ENCODE measurements around the gene TFDP1.

Gene TFDP1

DNA sequence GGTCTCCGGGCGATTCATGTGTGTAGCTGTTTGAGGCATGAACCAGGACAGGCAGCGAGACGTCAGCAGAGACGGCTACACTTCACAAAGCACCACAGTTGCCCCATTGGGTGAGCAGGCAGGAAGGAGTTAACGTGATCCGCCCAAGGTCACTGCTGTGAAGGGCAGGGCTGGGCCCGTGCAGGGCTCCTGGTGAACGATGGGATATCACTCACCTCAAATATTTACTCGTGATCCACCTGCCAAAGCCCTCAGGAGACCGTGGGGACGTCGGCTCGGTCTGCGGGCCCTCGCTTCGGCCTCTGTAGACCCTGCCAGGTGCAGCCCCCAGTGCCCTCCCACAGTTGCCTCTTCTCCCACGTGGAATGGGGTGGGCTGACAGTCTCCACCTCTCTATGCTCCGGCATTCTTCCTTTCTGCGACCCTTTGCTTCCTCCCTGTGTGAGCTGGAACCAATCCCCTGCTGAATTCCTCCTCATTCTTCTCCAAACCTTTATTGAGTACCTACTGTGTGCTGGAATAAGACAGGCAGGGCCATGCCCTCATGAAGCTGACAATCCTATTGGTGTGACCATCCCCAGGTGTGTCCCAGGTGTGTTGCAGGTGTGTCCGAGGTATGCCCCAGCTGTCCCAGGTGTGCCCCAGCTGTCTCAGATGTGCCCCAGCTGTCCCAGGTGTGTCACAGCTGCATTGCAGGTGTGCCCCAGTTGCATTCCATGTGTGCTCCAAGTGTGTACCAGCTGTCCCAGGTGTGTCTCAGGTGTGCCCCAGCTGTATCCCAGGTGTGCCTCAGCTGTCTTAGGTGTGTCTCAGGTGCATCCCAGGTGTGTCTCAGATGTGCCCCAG lies 80.4 kb downstream of the TFDP1 start:
- H3K9ac ChIP-seq: no peak overlapping the region
- no peaks in the 10 kb centered on the region for H3K4me1 ChIP-seq (ENCODE audit: low read depth, poor library complexity, severe bottlenecking)
- no peaks in the 10 kb centered on the region for H3K36me3 ChIP-seq (ENCODE audit: insufficient read depth)
- no peak overlapping the region for H3K4me2 ChIP-seq
- no peak overlapping the region for H3K4me3 ChIP-seq (IDR thresholded peaks at IDR 0.05; ENCODE audit: insufficient read depth, low read depth, low read length)
- H3K27me3 ChIP-seq (ENCODE audit: insufficient read depth, low read depth): no peaks in the 10 kb centered on the region
- H3K79me2 ChIP-seq (ENCODE audit: insufficient read depth, low read depth): no peaks in the 10 kb centered on the region
- no peak overlapping the region for H2AFZ ChIP-seq (ENCODE audit: low read depth)
- H4K20me1 ChIP-seq (ENCODE audit: insufficient read depth): no peaks in the 10 kb centered on the region
- TF ChIP-seq, protein P1, sequence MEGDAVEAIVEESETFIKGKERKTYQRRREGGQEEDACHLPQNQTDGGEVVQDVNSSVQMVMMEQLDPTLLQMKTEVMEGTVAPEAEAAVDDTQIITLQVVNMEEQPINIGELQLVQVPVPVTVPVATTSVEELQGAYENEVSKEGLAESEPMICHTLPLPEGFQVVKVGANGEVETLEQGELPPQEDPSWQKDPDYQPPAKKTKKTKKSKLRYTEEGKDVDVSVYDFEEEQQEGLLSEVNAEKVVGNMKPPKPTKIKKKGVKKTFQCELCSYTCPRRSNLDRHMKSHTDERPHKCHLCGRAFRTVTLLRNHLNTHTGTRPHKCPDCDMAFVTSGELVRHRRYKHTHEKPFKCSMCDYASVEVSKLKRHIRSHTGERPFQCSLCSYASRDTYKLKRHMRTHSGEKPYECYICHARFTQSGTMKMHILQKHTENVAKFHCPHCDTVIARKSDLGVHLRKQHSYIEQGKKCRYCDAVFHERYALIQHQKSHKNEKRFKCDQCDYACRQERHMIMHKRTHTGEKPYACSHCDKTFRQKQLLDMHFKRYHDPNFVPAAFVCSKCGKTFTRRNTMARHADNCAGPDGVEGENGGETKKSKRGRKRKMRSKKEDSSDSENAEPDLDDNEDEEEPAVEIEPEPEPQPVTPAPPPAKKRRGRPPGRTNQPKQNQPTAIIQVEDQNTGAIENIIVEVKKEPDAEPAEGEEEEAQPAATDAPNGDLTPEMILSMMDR (conservative IDR thresholded peaks at IDR 0.05; ENCODE audit: low read depth, low read length): no peak
- no peak overlapping the region for H3K27ac ChIP-seq

DNA sequence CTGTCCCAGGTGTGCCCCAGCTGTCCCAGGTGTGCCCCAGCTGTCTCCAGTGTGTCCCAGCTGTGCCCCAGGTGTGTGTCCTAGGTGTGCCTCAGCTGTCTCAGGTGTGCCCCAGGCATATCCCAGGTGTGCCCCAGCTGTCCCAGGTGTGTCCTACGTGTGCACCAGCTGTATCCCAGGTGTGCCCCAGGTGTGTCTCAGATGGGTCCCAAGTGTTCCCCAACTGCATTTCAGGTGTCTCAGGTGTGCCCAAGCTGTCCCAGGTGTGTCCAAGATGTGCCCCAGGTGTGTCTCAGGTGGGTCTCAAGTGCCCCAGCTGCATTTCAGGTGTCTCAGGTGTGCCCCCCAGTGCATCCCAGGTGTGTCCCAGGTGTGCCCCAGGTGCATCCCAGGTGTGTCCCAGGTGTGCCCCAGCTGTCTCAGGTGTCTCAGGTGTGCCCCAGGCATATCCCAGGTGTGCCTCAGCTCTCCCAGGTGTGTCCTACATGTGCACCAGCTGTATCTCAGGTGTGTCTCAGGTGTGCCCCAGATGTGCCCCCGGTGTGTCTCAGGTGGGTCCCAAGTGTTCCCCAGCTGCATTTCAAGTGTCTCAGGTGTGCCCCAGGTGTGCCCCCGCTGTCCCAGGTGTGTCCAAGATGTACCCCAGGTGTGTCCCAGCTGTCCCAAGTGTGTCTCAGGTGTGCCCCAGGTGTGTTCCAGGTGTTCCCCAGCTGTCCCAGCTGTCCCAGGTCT lies 81.2 kb downstream of the TFDP1 start:
- no peaks in the 10 kb centered on the region for H3K27me3 ChIP-seq (ENCODE audit: insufficient read depth, low read depth)

DNA sequence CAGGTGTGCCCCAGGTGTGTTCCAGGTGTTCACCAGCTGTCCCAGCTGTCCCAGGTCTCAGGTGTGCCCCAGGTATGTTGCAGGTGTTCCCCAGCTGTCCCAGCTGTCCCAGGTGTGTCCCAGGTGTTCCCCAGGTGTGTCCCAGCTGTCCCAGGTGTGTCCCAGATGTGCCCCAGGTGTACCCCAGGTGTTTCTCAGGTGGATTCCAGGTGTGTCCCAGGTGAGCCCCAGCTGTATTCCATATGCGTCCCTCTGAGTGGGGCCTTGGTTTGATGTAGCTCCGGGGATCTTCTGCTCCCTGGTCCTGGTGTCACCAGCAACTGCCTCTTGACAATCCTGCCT lies 81.7 kb downstream of the TFDP1 start:
- H3K36me3 ChIP-seq (ENCODE audit: insufficient read depth): no peaks in the 10 kb centered on the region
- H3K79me2 ChIP-seq (ENCODE audit: insufficient read depth, low read depth): no peaks in the 10 kb centered on the region
- H3K27me3 ChIP-seq (ENCODE audit: insufficient read depth, low read depth): no peaks in the 10 kb centered on the region
- no peak overlapping the region for H3K27ac ChIP-seq
- no peak overlapping the region for H3K4me3 ChIP-seq (IDR thresholded peaks at IDR 0.05; ENCODE audit: insufficient read depth, low read depth, low read length)
- no peak overlapping the region for H3K4me2 ChIP-seq
- no peaks in the 10 kb centered on the region for H4K20me1 ChIP-seq (ENCODE audit: insufficient read depth)
- no peak overlapping the region for H3K9ac ChIP-seq
- TF ChIP-seq, protein P1 (conservative IDR thresholded peaks at IDR 0.05; ENCODE audit: low read depth, low read length): no peak
- no peaks in the 10 kb centered on the region for H3K4me1 ChIP-seq (ENCODE audit: low read depth, poor library complexity, severe bottlenecking)
- H2AFZ ChIP-seq (ENCODE audit: low read depth): no peak overlapping the region

More for the DNA sequence above, 81.2 kb downstream of the TFDP1 start:
- TF ChIP-seq, protein P1 (conservative IDR thresholded peaks at IDR 0.05; ENCODE audit: low read depth, low read length): no peak
- Histone ChIP-seq H3K79me2 (ENCODE audit: insufficient read depth, low read depth) (no peaks in the 10 kb centered on the region), H2AFZ (ENCODE audit: low read depth) (no peak overlapping the region), H3K4me2 (no peak overlapping the region), H3K9ac (no peak overlapping the region), H3K36me3 (ENCODE audit: insufficient read depth) (no peaks in the 10 kb centered on the region), H3K27ac (no peak overlapping the region), H3K4me3 (IDR thresholded peaks at IDR 0.05; ENCODE audit: insufficient read depth, low read depth, low read length) (no peak overlapping the region), H4K20me1 (ENCODE audit: insufficient read depth) (no peaks in the 10 kb centered on the region), H3K4me1 (ENCODE audit: low read depth, poor library complexity, severe bottlenecking) (no peaks in the 10 kb centered on the region)

DNA sequence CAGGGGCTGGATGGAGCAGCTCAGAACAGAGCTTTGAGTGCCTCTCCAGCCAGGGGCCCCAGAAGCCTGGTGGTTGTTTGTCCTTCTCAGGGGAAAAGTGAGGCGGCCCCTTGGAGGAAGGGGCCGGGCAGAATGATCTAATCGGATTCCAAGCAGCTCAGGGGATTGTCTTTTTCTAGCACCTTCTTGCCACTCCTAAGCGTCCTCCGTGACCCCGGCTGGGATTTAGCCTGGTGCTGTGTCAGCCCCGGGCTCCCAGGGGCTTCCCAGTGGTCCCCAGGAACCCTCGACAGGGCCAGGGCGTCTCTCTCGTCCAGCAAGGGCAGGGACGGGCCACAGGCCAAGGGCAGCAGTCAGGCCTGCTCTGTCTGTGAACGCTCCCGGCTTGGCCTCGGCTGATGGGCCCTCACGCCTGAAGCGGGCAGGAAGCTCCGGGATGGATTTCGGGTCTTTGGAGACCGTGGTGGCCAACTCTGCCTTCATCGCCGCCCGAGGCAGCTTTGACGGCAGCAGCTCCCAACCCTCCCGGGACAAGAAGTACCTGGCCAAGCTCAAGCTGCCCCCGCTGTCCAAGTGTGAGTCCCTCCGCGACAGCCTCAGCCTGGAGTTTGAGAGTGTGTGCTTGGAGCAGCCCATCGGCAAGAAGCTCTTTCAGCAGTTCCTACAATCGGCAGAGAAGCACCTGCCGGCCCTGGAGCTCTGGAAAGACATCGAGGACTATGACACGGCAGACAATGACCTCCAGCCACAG lies 82.6 kb downstream of the TFDP1 start, which contains the start of gene GRK1:
TSS of gene GRK1 (plus strand) at position 269 of the 751 bp plus-strand sequence. CDS start at position 437, 168 bp downstream.
- H2AFZ ChIP-seq (ENCODE audit: low read depth): no peak within 1 kb of the TSS
- H3K36me3 ChIP-seq (ENCODE audit: insufficient read depth): no peaks in the 10 kb centered on the region
- H4K20me1 ChIP-seq (ENCODE audit: insufficient read depth): no peaks in the 10 kb centered on the region
- TF ChIP-seq, protein P1 (conservative IDR thresholded peaks at IDR 0.05; ENCODE audit: low read depth, low read length): no peak
- H3K4me2 ChIP-seq: no peak within 1 kb of the TSS
- no peaks in the 10 kb centered on the region for H3K4me1 ChIP-seq (ENCODE audit: low read depth, poor library complexity, severe bottlenecking)
- H3K9ac ChIP-seq: no peak within 1 kb of the TSS
- no peak within 1 kb of the TSS for H3K27ac ChIP-seq
- H3K27me3 ChIP-seq (ENCODE audit: insufficient read depth, low read depth): no peaks in the 10 kb centered on the region
- H3K79me2 ChIP-seq (ENCODE audit: insufficient read depth, low read depth): no peaks in the 10 kb centered on the region
- no peak within 1 kb of the TSS for H3K4me3 ChIP-seq (IDR thresholded peaks at IDR 0.05; ENCODE audit: insufficient read depth, low read depth, low read length)

Measured in KMS-11 (cell line).